ENCODE measurements around the gene KCNQ1.

The KCNQ1 gene

DNA sequence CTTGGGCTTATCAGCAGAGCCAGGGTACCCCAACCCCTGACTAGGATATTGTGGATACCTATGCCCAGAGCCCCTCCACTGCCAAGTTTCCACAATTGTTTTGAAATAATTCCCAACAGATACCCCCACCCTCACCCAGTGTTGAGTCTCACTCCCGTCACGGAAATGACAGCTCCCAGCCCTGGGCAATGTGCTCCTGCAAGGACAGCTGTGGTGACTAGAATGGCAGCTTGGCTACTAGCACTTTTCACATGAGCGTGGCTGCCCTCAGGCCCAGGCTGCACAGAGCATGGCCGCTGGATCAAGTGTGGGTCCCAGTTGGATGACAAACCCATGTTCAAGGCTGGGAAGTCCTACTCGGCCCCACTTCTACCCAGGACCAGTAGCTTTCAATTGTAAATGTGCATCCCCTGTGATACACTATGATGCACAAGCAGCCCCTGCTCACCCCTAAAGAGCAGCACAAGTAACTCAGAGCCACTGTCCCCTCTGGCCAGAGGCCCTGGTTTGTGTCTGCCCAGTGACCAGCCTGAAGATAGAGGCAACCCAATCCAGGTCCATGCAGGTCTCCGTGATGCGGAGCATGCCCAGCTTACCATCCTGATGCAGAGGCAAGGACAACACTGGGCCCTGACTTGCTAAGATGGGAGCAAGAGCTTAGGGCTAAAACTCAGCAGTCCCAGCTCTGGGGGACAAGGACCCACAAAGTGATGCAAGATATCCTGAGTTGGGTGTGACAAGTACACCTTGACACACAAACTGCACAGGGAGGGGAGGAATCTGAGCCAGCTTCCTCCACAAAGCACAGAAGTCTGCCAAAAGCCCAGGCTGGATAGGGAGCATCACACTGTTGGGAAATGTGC lies 241.8 kb downstream of the KCNQ1 start:
- H3K27me3 ChIP-seq (ENCODE audit: low read depth, low read length) = no peaks in the 10 kb centered on the region

DNA sequence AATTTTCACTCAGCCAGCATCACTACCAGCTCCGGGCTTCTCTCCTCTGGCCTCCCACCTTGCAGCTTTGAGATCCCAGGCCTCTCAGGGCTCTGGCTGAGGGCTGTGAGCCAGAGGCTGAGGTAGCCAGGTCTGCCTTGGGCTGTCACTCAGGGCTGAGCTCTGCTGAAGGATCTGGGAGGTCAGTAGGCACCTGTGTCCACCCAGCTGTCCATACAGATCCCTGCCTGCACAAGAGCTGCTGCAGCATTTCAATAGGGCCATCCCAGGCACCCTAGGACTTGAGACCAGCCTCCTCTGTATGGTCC lies 242.4 kb downstream of the KCNQ1 start:
- H3K4me1 ChIP-seq (ENCODE audit: control insufficient read depth in 1 of 2, insufficient read depth in 2 of 2, low read length in 2 of 2) = peaks cover 0 to 39% of the 10 kb centered on the region in 2 donors

More for the DNA sequence above, 241.8 kb downstream of the KCNQ1 start:
- Histone ChIP-seq H3K4me3 (ENCODE audit: low read depth in 1 of 2, low read length in 2 of 2) (no peak overlapping the region), H3K4me1 (ENCODE audit: control insufficient read depth in 1 of 2, insufficient read depth in 2 of 2, low read length in 2 of 2) (peaks cover 0 to 33% of the 10 kb centered on the region in 2 donors), H3K27ac (ENCODE audit: low read length) (no peak overlapping the region), H3K36me3 (ENCODE audit: control insufficient read depth in 1 of 2, insufficient read depth in 2 of 2, low read length in 2 of 2) (no peaks in the 10 kb centered on the region), H3K9me3 (ENCODE audit: control insufficient read depth in 1 of 2, low read length in 2 of 2) (no peaks in the 10 kb centered on the region)

GRCh38 chr11:2687782-2688191 lies 243.0 kb downstream of the KCNQ1 start:
- no peaks in the 10 kb centered on the region for H3K27me3 ChIP-seq (ENCODE audit: low read depth, low read length)
- H3K36me3 ChIP-seq (ENCODE audit: control insufficient read depth in 1 of 2, insufficient read depth in 2 of 2, low read length in 2 of 2) = no peaks in the 10 kb centered on the region
- no peaks in the 10 kb centered on the region for H3K9me3 ChIP-seq (ENCODE audit: control insufficient read depth in 1 of 2, low read length in 2 of 2)
- no peak overlapping the region for H3K27ac ChIP-seq (ENCODE audit: low read length)
- H3K4me3 ChIP-seq (ENCODE audit: low read depth in 1 of 2, low read length in 2 of 2) = no peak overlapping the region
- peaks cover 0 to 40% of the 10 kb centered on the region in 2 donors for H3K4me1 ChIP-seq (ENCODE audit: control insufficient read depth in 1 of 2, insufficient read depth in 2 of 2, low read length in 2 of 2)

More for the DNA sequence above, 242.4 kb downstream of the KCNQ1 start:
- no peaks in the 10 kb centered on the region for H3K36me3 ChIP-seq (ENCODE audit: control insufficient read depth in 1 of 2, insufficient read depth in 2 of 2, low read length in 2 of 2)
- no peak overlapping the region for H3K4me3 ChIP-seq (ENCODE audit: low read depth in 1 of 2, low read length in 2 of 2)
- no peak overlapping the region for H3K27ac ChIP-seq (ENCODE audit: low read length)
- H3K9me3 ChIP-seq (ENCODE audit: control insufficient read depth in 1 of 2, low read length in 2 of 2) = no peaks in the 10 kb centered on the region
- no peaks in the 10 kb centered on the region for H3K27me3 ChIP-seq (ENCODE audit: low read depth, low read length)

DNA sequence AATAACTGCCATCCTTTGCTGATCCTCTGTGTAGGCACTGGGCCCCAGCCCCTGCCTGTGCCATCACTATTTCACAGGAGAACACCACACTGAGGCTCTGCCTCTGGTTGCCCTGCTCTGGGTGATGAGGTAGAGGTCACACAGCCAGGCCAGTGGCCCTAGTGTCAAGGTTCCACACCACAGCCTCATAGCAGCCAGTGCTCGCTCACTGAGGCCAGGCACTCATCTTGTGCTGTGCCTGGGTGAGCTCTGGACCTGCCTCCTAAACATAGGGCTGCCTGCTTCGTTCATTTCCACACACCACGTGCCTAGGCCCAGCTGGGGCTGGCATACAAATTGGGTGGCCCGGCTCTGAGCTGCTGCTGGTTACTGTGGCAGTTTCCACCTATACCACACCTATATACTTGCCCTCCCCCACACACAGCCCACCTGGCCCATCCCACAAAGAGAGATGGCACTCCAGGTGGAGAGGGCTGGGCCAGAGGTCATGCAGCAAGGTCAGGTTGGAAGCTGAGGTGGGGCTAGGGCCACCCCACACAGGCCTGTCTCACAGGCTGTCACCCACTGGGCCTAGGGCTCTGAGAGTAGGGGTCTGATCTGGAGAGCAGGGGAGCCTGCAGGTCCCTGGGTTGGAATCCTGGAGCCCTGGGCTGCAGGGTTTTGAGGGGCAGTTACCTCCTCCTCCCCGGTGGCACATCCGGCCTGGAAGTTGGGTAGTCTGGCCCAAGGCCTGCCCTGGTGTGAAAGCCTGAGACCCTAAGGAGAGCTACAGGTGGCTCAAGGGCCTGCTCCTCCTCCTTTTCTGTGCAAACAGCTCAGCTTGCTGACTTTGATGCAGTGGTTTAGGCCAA lies 243.8 kb downstream of the KCNQ1 start:
- Histone ChIP-seq H3K4me3 (ENCODE audit: low read depth in 1 of 2, low read length in 2 of 2) (no peak overlapping the region), H3K27me3 (ENCODE audit: low read depth, low read length) (no peaks in the 10 kb centered on the region), H3K9me3 (ENCODE audit: control insufficient read depth in 1 of 2, low read length in 2 of 2) (no peaks in the 10 kb centered on the region), H3K36me3 (ENCODE audit: control insufficient read depth in 1 of 2, insufficient read depth in 2 of 2, low read length in 2 of 2) (no peaks in the 10 kb centered on the region), H3K27ac (ENCODE audit: low read length) (no peak overlapping the region), H3K4me1 (ENCODE audit: control insufficient read depth in 1 of 2, insufficient read depth in 2 of 2, low read length in 2 of 2) (peaks cover 0 to 40% of the 10 kb centered on the region in 2 donors)

DNA sequence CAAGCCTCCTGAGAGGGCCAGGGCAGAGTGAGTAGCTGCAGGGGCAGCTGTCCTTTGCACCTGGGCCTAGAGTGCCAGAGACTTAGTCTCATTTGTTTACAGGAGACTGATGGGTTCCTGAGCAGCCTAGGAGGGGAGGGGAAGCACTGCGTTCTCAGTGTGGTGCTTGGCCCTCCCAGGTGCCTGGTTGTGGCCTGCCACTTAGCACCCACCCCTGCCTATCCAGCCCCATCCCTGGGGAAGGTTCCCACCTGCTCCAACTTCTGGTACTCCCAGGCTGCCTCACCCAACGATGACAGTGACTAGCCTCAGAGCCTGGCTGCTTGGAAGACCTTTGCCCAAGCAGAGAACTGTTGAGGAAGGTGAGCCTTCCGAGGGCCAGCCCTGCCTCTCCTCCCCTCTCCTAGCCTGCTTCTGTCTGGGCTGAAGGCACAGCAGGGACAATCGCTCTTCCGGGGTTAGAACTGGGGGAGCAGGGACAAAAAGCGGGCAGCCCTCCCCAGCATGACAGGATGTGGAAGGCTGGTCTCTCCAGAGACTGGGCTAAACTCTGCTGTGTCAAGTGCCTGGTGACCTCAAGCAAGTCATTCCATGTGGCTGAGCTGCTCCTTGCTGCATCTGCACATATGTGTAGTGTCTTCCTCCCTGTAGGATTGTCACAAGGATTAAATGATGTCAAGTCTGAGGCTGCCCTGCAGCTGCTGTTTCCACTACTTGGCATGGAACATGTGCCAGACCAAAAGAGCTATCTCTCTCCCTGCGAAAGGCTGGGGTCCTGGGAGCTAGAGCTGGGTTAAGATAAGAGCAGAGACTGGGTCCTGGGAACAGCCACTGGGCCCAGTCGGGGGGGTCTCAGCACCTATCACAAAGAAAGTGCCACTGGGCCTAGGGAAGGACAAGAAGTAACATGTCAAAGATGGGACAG lies 245.1 kb downstream of the KCNQ1 start:
- no peaks in the 10 kb centered on the region for H3K36me3 ChIP-seq (ENCODE audit: control insufficient read depth in 1 of 2, insufficient read depth in 2 of 2, low read length in 2 of 2)
- no peak overlapping the region for H3K4me3 ChIP-seq (ENCODE audit: low read depth in 1 of 2, low read length in 2 of 2)
- H3K4me1 ChIP-seq (ENCODE audit: control insufficient read depth in 1 of 2, insufficient read depth in 2 of 2, low read length in 2 of 2) = peaks cover 0 to 48% of the 10 kb centered on the region in 2 donors
- no peaks in the 10 kb centered on the region for H3K9me3 ChIP-seq (ENCODE audit: control insufficient read depth in 1 of 2, low read length in 2 of 2)
- H3K27ac ChIP-seq (ENCODE audit: low read length) = no peak overlapping the region
- no peaks in the 10 kb centered on the region for H3K27me3 ChIP-seq (ENCODE audit: low read depth, low read length)

GRCh38 chr11:2690596-2691354 lies 246.0 kb downstream of the KCNQ1 start:
- Histone ChIP-seq H3K27me3 (ENCODE audit: low read depth, low read length) (no peaks in the 10 kb centered on the region), H3K4me3 (ENCODE audit: low read depth in 1 of 2, low read length in 2 of 2) (no peak overlapping the region), H3K9me3 (ENCODE audit: control insufficient read depth in 1 of 2, low read length in 2 of 2) (no peaks in the 10 kb centered on the region), H3K27ac (ENCODE audit: low read length) (no peak overlapping the region), H3K4me1 (ENCODE audit: control insufficient read depth in 1 of 2, insufficient read depth in 2 of 2, low read length in 2 of 2) (peaks cover 0 to 54% of the 10 kb centered on the region in 2 donors), H3K36me3 (ENCODE audit: control insufficient read depth in 1 of 2, insufficient read depth in 2 of 2, low read length in 2 of 2) (no peaks in the 10 kb centered on the region)

- Histone ChIP-seq H3K9me3 (ENCODE audit: control insufficient read depth in 1 of 2, low read length in 2 of 2) (no peaks in the 10 kb centered on the region), H3K36me3 (ENCODE audit: control insufficient read depth in 1 of 2, insufficient read depth in 2 of 2, low read length in 2 of 2) (no peaks in the 10 kb centered on the region), H3K27me3 (ENCODE audit: low read depth, low read length) (no peaks in the 10 kb centered on the region), H3K4me3 (ENCODE audit: low read depth in 1 of 2, low read length in 2 of 2) (no peak overlapping the region), H3K27ac (ENCODE audit: low read length) (no peak overlapping the region), H3K4me1 (ENCODE audit: control insufficient read depth in 1 of 2, insufficient read depth in 2 of 2, low read length in 2 of 2) (peaks cover 0 to 54% of the 10 kb centered on the region in 2 donors)
These were observed 246.6 kb downstream of the KCNQ1 start for GRCh38 chr11:2691355-2691761.

DNA sequence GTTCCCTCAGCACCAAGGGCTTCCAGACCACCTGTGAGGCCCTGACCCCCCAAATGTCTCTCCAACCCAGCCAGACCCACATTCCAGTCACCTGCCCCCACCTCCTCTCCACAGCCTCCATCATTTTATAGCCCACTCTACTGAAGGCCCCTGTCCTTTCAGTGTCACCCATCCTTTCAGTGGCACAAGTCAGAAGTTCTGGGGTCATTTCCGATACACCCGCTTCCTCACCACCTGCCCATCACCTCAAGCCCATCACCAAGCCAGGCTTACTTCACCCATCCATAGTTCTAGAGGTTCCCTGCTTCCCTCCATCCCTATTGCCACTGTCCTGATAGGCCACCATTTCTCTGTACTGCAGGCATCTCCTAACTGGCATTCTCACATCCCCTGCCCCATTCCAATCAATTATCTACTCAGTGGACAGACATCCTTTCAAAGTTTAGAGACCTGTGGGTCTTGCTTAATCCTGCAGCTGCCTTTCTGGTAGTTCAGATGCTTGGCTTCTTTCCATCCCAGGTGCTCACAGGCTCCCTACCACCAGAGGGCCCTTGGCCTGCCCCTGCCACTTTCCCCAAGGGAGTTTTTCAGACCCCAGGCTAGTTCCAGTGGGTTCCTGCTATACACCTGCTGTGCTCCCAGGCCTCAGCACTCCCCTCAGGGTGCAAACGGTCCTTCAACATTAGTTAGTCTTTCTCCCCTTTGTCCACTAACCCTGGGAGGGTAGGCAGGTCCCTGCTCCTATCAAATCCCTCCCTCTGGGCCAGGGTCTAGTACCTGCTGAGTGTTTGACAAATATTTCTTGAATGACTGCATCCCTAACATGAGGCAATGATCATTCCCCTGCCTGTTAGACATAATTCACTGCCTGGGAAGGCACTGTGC lies 247.4 kb downstream of the KCNQ1 start:
- no peaks in the 10 kb centered on the region for H3K9me3 ChIP-seq (ENCODE audit: control insufficient read depth in 1 of 2, low read length in 2 of 2)
- H3K27me3 ChIP-seq (ENCODE audit: low read depth, low read length) = no peaks in the 10 kb centered on the region
- H3K4me1 ChIP-seq (ENCODE audit: control insufficient read depth in 1 of 2, insufficient read depth in 2 of 2, low read length in 2 of 2) = peaks cover 0 to 51% of the 10 kb centered on the region in 2 donors
- no peak overlapping the region for H3K4me3 ChIP-seq (ENCODE audit: low read depth in 1 of 2, low read length in 2 of 2)
- no peak overlapping the region for H3K27ac ChIP-seq (ENCODE audit: low read length)
- no peaks in the 10 kb centered on the region for H3K36me3 ChIP-seq (ENCODE audit: control insufficient read depth in 1 of 2, insufficient read depth in 2 of 2, low read length in 2 of 2)

- no peaks in the 10 kb centered on the region for H3K27me3 ChIP-seq (ENCODE audit: low read depth, low read length)
- no peaks in the 10 kb centered on the region for H3K36me3 ChIP-seq (ENCODE audit: control insufficient read depth in 1 of 2, insufficient read depth in 2 of 2, low read length in 2 of 2)
- no peak overlapping the region for H3K27ac ChIP-seq (ENCODE audit: low read length)
- no peaks in the 10 kb centered on the region for H3K9me3 ChIP-seq (ENCODE audit: control insufficient read depth in 1 of 2, low read length in 2 of 2)
- H3K4me1 ChIP-seq (ENCODE audit: control insufficient read depth in 1 of 2, insufficient read depth in 2 of 2, low read length in 2 of 2) = peaks cover 0 to 46% of the 10 kb centered on the region in 2 donors
- no peak overlapping the region for H3K4me3 ChIP-seq (ENCODE audit: low read depth in 1 of 2, low read length in 2 of 2)
These were observed 248.8 kb downstream of the KCNQ1 start for GRCh38 chr11:2693271-2694261.

Data from muscle layer of duodenum (tissue), 2 donors.